MCF 10A (cell line): ENCODE measurements around the gene RAB10. TPM values are rescaled to one million over a fixed set of nuclear protein-coding genes. Genes with fewer than 3 reads are reported as not detected.
"Not testable (repeated sequence)": the region's sequence is repeated elsewhere in the genome, so short reads cannot be mapped to it uniquely, and the experiment has no call there.

Experiments
- BruUV-seq: library from RNA; stranded (reverse); fragments of 400-500 nt; replicated peaks from 2 replicates; lab custom pipeline; 2021; lab: Mats Ljungman, UMichigan
- CTCF ChIA-PET: fragments of 300-600 bp; sonication (Branson Sonifier 250); formaldehyde crosslinking; extraction: SDS; loops from one replicate; lab custom pipeline; 2021; ENCODE audit warnings: antibody characterized with exemption, inconsistent platforms; lab: Yijun Ruan, JAX
- POLR2A ChIA-PET: fragments of 300-600, 350-650 bp; sonication (Branson Sonifier 250); formaldehyde crosslinking; extraction: SDS; loops from one replicate; lab custom pipeline; 2020; ENCODE audit warnings: antibody characterized with exemption, inconsistent platforms; lab: Yijun Ruan, JAX
- DNase-seq: peaks from one replicate; pipeline ENCODE4 v3.0.0-alpha.2; 2018; ENCODE audit not compliant: unreplicated experiment
- H3K27ac Mint-ChIP-seq: one replicate; pipeline ENCODE4 v1.8.0; 2022; ENCODE audit warnings: mild to moderate bottlenecking, low read depth, mixed read lengths; ENCODE audit not compliant: unreplicated experiment
- H3K27me3 Mint-ChIP-seq: one replicate; pipeline ENCODE4 v1.8.0; 2022; ENCODE audit warnings: mixed read lengths; ENCODE audit not compliant: insufficient read depth, unreplicated experiment
- H3K36me3 Mint-ChIP-seq: one replicate; pipeline ENCODE4 v1.8.0; 2022; ENCODE audit warnings: mild to moderate bottlenecking, moderate library complexity, mixed read lengths; ENCODE audit not compliant: insufficient read depth, unreplicated experiment
- H3K4me1 Mint-ChIP-seq: one replicate; pipeline ENCODE4 v1.8.0; 2022; ENCODE audit warnings: mixed read lengths; ENCODE audit not compliant: insufficient read depth, unreplicated experiment
- H3K4me3 Mint-ChIP-seq: one replicate; pipeline ENCODE4 v1.8.0; 2022; ENCODE audit warnings: mild to moderate bottlenecking, moderate library complexity, mixed read lengths; ENCODE audit not compliant: unreplicated experiment
- H3K9me3 Mint-ChIP-seq: one replicate; pipeline ENCODE4 v1.8.0; 2022; ENCODE audit warnings: mixed read lengths; ENCODE audit not compliant: unreplicated experiment
- intact Hi-C: fragments of 100-400 bp; cut with micrococcal nuclease; formaldehyde crosslinking; loops from 2 replicates; pipeline ENCODE4 v1.14.1; 2022
- total RNA-seq: library from RNA; stranded (reverse); gene quantifications from 2 replicates; pipeline ENCODE4 v1.2.3, GENCODE V29; 2022
- TF ChIP-seq, protein P1 (sequence below): fragments of 200-600 bp; IDR thresholded peaks from one replicate; pipeline ENCODE4 v1.8.0; 2022; ENCODE audit warnings: antibody characterized with exemption, mild to moderate bottlenecking; ENCODE audit not compliant: unreplicated experiment

Gene RAB10
- total RNA-seq, 1 experiment from 2014 or later: 147 TPM

DNA sequence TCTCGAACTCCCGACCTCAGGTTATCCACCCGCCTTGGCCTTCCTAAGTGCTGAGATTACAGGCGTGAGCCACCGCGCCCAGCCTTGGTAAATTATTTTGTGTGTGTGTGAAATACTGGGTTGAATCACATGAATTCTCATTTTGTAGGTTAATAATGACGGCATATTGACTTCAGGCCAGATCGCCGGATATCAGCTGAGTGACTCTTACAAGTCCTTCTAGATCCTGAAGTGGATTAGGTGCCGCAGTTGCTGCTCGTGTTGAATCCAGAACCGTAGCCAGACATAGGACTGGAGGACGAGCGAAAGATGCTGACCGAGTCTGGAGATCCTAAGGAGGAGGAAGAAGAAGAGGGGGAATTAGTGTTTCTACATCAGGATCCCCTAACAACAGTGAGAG lies 39.4 kb upstream of the RAB10 start:
- H3K27me3 Mint-ChIP-seq: no peaks in the 10 kb centered on the region
- CTCF ChIA-PET: interaction anchor here (1.1 kb wide), 1 partner anchor 387 kb away, joined by 3 read pairs; no protein-coding TSS in a partner anchor
- DNase-seq: no peak
- H3K27ac Mint-ChIP-seq: no peak overlapping the region
- no peak overlapping the region for H3K4me3 Mint-ChIP-seq
- TF ChIP-seq, protein P1, sequence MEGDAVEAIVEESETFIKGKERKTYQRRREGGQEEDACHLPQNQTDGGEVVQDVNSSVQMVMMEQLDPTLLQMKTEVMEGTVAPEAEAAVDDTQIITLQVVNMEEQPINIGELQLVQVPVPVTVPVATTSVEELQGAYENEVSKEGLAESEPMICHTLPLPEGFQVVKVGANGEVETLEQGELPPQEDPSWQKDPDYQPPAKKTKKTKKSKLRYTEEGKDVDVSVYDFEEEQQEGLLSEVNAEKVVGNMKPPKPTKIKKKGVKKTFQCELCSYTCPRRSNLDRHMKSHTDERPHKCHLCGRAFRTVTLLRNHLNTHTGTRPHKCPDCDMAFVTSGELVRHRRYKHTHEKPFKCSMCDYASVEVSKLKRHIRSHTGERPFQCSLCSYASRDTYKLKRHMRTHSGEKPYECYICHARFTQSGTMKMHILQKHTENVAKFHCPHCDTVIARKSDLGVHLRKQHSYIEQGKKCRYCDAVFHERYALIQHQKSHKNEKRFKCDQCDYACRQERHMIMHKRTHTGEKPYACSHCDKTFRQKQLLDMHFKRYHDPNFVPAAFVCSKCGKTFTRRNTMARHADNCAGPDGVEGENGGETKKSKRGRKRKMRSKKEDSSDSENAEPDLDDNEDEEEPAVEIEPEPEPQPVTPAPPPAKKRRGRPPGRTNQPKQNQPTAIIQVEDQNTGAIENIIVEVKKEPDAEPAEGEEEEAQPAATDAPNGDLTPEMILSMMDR: no peak
- POLR2A ChIA-PET: interaction anchor here (0.8 to 2.2 kb wide), 5 partner anchors 17 to 151 kb away, joined by 3 to 11 read pairs (median 3); partner anchors contain the start of gene RAB10
- H3K4me1 Mint-ChIP-seq: peaks cover 29% of the 10 kb centered on the region
- intact Hi-C loops: no loop called here
- H3K9me3 Mint-ChIP-seq: no peaks in the 10 kb centered on the region
- H3K36me3 Mint-ChIP-seq: no peaks in the 10 kb centered on the region
- no TSS peak for BruUV-seq

DNA sequence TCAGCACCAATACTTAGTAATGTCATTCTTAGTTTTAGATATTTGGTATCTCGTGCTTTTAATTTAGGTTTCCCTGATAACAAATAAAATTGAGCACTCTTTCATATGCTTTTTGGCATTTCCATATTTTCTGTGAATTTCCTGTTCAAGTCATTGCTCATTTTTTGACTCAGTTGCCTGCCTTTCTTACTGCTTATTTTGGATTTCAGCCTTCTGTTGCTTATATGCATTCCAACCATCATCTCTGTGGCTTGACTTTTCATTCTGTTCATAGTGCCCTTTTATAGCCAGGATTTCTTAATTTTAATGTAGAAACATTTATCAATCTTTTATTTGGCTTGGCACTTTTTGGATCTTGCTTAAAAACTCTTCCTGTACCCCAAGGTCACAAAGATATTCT lies 37.0 kb upstream of the RAB10 start:
- ChIA-PET POLR2A (interaction anchor here (2.2 to 4.8 kb wide), 2 partner anchors 12 to 37 kb away, joined by 34 to 35 read pairs; partner anchors contain the start of gene RAB10), CTCF (no interaction called here)
- Mint-ChIP-seq H3K27ac (no peak overlapping the region), H3K4me3 (no peak overlapping the region), H3K4me1 (peaks cover 35% of the 10 kb centered on the region), H3K36me3 (no peaks in the 10 kb centered on the region), H3K9me3 (no peaks in the 10 kb centered on the region), H3K27me3 (no peaks in the 10 kb centered on the region)
- TF ChIP-seq, protein P1: no peak
- DNase-seq: no peak
- BruUV-seq: no TSS peak
- intact Hi-C loops: loop anchor here (1.0 to 5.0 kb wide), 2 partner anchors 36 to 90 kb away; no protein-coding TSS in a partner anchor

DNA sequence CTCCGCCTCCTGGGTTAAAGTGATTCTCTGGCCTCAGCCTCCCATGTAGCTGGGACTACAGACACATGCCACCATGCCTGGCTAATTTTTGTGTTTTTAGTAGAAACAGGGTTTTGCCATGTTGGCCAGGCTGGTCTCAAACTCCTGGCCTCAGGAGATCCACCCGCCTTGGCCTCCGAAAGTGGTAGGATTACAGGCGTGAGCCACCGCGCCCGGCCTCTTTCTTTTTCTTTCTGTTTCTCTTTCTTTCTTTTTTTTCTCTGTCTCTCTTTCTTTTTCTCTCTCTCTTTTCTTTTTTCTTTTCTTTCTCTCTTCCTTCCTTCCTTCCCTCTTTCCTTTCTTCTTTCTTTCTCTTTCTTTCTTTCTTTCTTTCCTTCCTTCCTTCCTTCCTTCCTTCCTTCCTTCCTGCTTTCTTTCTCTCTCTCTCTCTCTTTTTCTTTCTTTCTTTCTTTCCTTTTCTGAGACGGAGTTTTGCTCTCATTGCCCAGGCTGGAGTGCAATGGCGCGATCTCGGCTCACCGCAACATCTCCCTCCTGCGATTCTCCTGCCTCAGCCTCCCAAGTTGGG lies 35.0 kb upstream of the RAB10 start:
- POLR2A ChIA-PET: interaction anchor here (0.6 to 7.7 kb wide), 7 partner anchors 10 to 1638 kb away, joined by 3 to 100 read pairs (median 13); partner anchors contain the start of gene RAB10
- H3K36me3 Mint-ChIP-seq, DNase-seq, H3K9me3 Mint-ChIP-seq, H3K27me3 Mint-ChIP-seq, BruUV-seq: not testable (repeated sequence)
- CTCF ChIA-PET: interaction anchor here (0.8 to 1.7 kb wide), 4 partner anchors 10 to 121 kb away, joined by 3 to 6 read pairs (median 4); no protein-coding TSS in a partner anchor
- Mint-ChIP-seq H3K27ac (peak overlapping the region; percentile 96), H3K4me3 (peak overlapping the region; percentile 41), H3K4me1 (peaks cover 31% of the 10 kb centered on the region)
- intact Hi-C loops: loop anchor here (5.0 kb wide), 1 partner anchor 88 kb away; no protein-coding TSS in a partner anchor

DNA sequence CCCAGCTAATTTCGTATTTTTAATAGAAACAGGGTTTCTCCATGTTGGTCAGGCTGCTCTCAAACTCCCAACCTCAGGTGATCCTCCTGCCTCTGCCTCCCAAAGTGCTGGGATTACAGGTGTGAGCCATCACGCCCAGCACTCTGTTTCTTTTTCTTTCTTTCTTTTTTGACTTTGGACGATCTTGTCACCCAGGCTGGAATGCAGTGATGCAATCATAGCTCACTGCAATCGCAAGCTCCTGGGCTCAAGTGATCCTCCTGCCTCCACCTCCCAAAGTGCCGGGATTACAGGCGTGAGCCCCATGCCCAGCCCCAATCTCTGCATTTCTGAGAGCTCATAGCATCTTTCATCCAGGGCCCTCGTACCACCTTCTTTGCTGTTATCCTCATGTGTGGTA lies 34.5 kb upstream of the RAB10 start:
- H3K27ac Mint-ChIP-seq: peak overlapping the region; percentile 96
- not testable (repeated sequence) for H3K27me3 Mint-ChIP-seq, BruUV-seq, H3K36me3 Mint-ChIP-seq, H3K9me3 Mint-ChIP-seq
- H3K4me3 Mint-ChIP-seq: peak overlapping the region; percentile 41
- peaks cover 31% of the 10 kb centered on the region for H3K4me1 Mint-ChIP-seq
- DNase-seq: peak; percentile 36
- CTCF ChIA-PET: interaction anchor here (0.8 to 1.7 kb wide), 5 partner anchors 10 to 120 kb away, joined by 3 to 6 read pairs (median 4); no protein-coding TSS in a partner anchor
- POLR2A ChIA-PET: interaction anchor here (0.6 to 7.7 kb wide), 7 partner anchors 9 to 1639 kb away, joined by 3 to 100 read pairs (median 8); partner anchors contain the start of gene RAB10
- intact Hi-C loops: loop anchor here (5.0 kb wide), 1 partner anchor 88 kb away; no protein-coding TSS in a partner anchor
